ENCODE data around the gene PLLP.

GRCh38 chr16:57252148-57252721 lies 32.2 kb downstream of the PLLP start:
- TF ChIP-seq TAF1 (IDR thresholded peaks at IDR 0.05; ENCODE audit: borderline replicate concordance, low read depth, low read length) (no peak), POLR2A (IDR thresholded peaks at IDR 0.05; ENCODE audit: low read depth, low read length) (no peak)

Data from GM12892 (cell line).